CD4-positive, alpha-beta T cell treated with Interleukin-21 for 1 hour (primary cell): ENCODE data around the gene FARP1.

ENCODE experiments used
- DNase-seq: peaks from one replicate; pipeline ENCODE4 v3.0.0-alpha.2; 2020

Gene FARP1

DNA sequence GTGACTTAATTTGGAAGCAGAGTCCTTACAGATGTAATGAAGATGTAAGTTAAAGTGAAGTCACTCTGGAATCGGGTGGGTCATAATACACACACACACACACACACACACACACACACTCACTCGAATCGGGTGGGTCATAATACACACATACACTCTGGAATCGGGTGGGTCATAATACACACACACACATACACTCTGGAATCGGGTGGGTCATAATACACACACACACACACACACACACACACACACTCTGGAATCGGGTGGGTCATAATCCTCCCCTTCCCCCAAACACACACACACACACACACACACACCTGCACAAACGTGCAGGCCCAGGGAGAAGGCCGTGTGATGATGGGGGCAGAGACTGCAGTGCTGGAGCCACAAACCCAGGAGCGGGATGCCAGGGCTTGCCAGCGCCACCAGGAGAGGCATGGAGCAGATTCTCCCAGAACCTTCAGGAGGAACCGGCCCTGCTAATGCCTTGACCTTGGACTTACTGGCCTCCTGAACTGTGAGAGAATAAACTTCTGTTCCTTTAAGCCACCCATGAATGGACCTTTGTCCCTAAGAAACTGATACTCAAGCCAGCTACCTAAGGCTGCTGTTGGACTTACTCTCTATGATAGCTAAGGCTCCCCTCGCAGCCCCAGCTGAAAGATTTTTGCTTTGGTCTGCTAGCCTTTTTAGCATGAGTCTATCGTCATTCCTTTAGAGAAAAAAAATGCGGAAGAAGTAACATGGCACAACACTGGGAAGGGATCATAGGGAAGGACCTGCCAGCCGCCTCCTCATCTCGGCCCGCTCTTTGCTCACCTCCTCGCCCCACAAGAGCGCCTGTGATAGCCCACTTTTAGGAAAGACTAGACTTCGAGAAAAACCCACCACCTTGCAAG lies 170.4 kb downstream of the FARP1 start:
- DNase-seq = no peak

DNA sequence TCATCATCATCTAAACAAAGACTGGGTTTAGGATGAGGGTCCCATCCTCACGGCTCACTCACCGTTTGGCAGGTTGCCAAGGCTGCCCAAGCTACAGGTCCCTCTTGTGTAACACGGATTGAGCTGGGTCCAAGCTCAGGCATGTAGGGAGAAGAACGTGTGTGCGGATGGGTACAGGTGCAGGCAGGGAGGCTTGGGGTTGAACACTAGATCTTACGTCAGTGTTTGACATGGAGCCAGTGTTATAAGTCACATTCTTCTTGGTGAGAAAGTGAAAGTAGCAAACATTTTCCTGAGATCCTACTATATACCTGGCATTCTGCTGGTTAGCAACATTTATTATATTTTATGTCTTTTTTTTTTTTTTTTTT lies 171.0 kb downstream of the FARP1 start:
- DNase-seq = no peak

DNA sequence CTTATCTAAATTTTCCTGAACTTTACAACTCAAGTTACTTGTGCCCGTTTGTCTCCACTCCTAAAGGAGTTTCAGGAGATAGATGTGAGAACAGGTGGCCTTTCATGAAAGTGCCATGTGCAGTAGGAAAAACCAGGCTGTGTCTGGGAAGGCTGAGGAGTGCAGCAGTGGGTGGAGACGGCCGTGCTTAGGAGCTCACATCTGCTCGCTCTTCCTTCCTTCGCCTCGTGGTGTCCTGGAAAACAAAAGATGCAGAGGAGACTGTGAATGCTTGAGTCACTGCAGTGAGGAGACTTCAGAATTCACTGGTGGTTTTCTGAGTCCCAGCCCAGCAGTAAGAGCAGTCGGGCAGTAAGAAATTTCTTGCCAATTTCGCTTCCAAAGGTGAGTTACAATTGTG lies 172.6 kb downstream of the FARP1 start:
- DNase-seq = no peak

- no peak for DNase-seq
Observed at GRCh38 chr13:98315902-98316301, 173.0 kb downstream of the FARP1 start.

DNA sequence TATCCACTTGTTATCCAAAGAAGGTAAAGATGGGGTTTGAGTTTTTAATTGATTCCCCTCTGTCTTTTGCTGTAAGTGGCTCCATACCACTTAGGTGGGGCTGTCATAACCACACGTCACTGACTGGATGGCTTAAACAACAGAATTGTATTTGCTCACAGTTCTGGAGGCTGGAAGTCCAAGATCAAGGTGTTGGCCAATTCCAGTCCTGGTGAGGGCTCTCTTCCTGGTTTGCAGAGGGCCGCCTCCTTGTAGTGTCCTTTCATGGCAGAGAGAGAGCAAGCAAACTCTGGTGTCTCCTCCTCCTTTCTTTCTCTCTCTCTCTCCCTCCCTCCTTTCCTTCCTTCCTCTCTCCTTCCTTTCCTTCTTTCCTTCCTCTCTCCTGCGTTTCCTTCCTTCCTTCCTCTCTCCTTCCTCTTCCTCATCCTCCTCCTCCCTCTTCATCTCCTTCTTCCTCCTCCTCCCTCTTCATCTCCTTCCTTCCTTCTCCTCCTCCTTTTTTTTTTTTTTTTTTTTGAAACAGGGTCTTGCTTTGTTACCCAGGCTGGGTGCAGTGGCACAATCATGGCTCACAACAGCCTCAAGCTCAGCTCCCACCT lies 174.8 kb downstream of the FARP1 start:
- DNase-seq = no peak

DNA sequence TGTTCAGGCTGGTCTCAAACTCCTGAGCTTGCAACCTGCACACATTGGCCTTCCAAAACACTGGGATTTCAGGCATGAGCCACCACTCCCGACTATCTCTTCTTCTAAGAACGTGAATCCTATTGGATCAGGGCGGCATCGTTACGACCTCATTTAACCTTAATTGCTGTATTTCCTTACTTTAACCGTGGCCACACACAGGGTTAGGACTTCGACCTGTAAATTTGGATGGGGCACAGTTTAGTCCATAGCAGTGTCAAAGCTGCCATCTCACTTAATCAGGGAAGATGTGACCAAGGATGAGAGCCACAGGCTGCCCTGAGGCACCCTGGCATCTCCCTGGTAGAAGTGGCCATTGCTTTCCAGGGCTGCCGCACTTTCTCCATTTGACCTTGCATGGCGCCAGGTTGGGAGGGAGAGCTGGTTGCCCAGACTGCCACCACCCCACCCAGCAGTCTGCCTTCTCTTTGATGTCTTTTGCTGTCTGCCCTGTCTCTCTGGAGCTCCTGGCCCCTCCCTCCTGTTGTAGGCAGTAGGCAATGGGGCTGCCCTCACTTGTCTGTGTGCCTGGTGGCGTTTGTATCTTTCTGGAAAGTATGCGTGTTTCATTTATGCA lies 175.5 kb downstream of the FARP1 start:
- no peak for DNase-seq

DNA sequence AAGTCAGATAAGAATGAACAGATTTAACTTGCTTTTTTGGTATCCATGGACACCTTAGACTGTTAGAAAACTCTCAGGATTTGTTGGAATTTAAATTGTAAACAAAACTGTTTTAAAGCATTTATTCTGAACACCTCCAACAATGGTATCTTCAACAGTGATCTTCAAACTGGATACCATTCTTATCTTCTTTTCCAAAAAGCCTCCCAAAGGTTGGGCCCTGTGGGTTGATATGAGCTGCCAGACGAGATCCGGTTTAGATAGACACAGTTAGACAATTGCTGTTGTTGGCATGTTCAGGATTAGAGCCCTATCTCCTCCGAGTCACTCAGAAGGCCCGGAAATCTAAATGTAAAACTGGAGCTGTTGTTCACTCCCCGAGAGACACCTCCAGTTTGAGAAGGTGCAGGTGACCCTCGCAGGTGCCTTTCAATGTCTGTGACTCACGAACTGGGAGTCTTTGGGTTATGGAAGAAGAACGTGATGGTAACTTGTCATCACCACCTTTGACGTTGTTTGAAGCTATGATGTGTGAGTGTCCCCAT lies 177.7 kb downstream of the FARP1 start:
- DNase-seq = no peak

- no peak for DNase-seq
Observed at GRCh38 chr13:98321395-98321794, 178.5 kb downstream of the FARP1 start.

GRCh38 chr13:98322091-98322718 lies 179.3 kb downstream of the FARP1 start:
- no peak for DNase-seq

DNA sequence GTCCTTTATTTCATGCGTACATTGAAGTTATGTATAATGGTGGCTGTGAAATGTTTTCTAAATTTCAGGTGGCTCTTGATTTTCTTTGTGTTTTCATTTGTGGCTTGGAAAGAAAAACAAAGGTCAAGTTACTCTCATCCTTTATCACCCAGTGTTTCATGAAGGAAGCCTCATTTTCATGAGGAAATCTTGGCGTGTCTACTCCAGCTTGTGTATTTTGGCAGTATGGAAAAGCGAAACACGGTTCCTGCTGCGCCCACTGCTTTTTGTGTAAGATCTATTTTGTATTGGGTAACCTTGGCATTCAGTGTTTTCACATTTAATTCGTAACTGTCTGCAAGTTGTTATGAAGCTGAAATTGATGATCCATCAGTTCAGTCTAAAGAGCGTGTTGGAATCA lies 181.2 kb downstream of the FARP1 start:
- no peak for DNase-seq

- DNase-seq = no peak
Observed at GRCh38 chr13:98325724-98326123, 182.8 kb downstream of the FARP1 start.

DNA sequence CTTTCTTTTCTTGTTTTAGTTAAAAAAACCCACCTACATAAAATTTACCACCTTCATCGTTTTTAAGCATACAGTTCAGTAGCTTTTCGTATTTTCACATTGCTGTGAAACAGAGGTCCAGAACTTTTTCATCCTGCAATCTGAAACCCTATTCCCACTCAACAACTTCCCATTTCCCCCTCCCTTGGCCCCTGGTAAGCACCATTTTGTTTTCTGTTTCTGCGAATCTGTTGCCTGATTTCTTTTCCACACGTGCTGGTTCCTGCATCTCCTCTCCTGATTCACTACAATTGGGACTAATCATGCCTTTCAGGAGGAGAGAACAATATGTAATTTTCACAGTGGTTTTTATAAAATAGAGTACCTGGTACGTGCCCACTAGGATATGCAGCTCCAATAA lies 183.4 kb downstream of the FARP1 start:
- no peak for DNase-seq

- no peak for DNase-seq
Observed at GRCh38 chr13:98327371-98328270, 184.7 kb downstream of the FARP1 start.

- DNase-seq = no peak
Observed at GRCh38 chr13:98328511-98328910, 185.6 kb downstream of the FARP1 start.

DNA sequence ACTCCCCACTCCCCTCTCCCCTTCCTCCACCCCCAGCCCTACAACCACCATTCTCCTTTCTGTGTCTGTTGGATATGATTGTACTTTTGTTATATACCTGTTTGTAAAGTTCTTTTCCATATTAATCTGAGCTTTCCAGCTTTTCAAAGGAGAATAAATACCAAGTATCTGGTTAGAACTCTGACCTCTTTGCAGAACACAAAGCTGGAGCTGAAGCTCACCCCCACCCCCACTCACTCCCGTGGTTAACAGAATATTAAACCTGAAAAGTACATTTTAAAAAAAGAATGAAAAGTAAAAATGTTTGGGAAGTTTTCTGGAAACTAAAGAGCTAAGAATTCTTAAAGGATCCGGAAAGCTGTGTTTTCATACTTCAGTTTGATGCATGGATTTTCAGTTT lies 189.3 kb downstream of the FARP1 start:
- no peak for DNase-seq

DNA sequence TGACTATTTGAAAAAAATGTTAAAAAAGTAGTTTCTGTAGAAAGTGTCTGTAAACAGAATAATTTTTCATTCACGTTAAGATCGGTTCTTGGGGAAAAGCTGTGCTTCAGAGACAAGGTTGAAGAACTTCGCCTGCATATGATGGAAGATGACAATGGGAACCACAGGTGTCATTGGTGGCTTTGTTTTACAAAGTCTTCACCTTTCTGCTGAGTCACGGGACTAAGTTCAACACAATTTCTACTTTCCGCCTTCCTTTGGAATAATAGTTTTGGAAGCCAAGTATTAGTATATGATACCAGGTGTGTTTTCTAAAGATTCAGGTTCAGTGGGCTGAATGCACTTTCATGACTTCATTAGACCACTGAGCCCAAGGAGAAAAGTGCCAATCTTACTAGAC lies 189.8 kb downstream of the FARP1 start:
- DNase-seq = no peak

GRCh38 chr13:98333486-98333885 lies 190.6 kb downstream of the FARP1 start:
- DNase-seq = no peak

- DNase-seq = no peak
Observed at GRCh38 chr13:98334620-98335205, 191.8 kb downstream of the FARP1 start.

- DNase-seq = no peak
Observed at GRCh38 chr13:98335721-98336120, 192.8 kb downstream of the FARP1 start.

- DNase-seq = no peak
Observed at GRCh38 chr13:98338310-98338709, 195.4 kb downstream of the FARP1 start.

DNA sequence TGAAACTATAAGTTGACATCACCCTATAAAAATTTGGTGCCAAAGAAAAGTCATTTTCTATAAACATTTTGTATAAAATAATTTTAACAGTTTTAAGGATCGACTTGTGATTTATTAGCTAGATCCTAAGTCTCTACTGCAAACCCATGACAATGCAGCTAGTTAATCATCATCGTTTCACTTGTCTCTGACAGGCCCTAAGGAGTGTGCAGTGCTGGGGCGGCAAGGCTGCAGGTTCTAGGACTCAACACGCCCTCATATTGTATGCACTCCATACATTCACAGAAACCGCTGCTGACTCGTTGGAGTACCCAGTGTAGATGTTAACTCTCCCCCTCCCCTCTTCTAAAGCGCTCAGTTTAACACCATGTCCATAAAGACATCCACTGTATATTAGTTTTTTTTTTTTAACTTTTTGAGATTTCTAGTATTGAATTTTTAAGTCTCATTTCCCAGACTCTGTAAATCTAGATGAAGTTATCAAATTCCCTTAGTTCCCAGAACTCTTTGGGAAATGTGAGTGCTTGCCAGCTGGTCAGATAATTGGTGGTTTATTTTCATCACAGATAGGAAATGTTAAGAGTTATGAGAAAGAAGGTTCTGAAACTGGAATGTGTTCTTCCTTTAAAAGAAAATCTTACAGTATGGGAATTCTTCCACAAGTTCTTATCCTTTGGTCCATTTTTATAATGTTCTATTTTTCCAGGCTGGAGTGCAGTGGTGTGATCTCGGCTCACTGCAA lies 197.0 kb downstream of the FARP1 start:
- DNase-seq = no peak
